Measurements from ENCODE around the gene B3GALT4.

B3GALT4 gene

DNA sequence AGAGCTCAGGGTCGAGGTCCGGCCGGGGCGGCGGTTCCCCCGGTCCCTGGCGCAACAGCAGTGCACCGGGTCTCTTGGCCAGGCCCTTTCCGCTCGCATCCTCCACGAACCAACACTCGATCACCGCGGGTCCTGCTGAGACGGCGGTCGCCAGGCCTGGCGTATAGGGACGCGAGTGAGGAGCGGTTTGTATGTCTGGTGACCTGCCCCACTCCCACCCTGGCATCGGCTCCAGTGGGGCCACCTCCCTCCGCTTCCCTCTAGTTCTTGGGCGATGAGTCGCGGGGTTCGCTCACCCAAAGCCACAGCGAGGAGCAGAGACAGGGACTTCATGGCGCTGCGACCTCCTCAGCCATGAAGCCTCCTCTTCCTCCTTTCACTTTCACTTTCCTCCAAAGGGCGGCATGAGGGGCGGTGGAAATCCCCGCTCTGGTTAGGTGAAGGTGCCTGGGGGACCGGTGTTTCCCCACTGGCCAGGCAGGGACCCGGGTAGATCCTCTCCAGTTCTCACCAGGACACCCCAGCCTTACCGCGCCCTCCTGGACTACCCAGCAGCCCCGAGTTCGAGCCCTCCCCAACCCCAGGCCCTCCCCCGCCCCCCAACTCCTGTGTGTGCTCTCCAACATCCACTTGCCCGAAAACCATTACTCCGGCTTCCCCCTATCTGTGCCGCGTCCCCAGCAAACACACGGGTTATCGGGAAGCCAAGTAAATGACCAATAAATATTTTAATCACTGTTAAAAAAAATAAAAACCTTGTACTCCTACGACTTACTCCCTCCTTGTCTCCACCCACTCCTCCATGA lies 37.0 kb downstream of the B3GALT4 start, which contains the start of gene TAPBP:
Gene TAPBP, minus strand, starts transcription at position 370 of the 806 bp plus-strand sequence. Its CDS starts 37 bp downstream, at position 333.
- peak within 1 kb of the TSS; percentile 87 for H3K4me3 ChIP-seq (ENCODE audit: low read depth, low read length)
- TF ChIP-seq, protein P1, sequence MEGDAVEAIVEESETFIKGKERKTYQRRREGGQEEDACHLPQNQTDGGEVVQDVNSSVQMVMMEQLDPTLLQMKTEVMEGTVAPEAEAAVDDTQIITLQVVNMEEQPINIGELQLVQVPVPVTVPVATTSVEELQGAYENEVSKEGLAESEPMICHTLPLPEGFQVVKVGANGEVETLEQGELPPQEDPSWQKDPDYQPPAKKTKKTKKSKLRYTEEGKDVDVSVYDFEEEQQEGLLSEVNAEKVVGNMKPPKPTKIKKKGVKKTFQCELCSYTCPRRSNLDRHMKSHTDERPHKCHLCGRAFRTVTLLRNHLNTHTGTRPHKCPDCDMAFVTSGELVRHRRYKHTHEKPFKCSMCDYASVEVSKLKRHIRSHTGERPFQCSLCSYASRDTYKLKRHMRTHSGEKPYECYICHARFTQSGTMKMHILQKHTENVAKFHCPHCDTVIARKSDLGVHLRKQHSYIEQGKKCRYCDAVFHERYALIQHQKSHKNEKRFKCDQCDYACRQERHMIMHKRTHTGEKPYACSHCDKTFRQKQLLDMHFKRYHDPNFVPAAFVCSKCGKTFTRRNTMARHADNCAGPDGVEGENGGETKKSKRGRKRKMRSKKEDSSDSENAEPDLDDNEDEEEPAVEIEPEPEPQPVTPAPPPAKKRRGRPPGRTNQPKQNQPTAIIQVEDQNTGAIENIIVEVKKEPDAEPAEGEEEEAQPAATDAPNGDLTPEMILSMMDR (IDR thresholded peaks at IDR 0.05; ENCODE audit: low read depth, low read length) = no peak

DNA sequence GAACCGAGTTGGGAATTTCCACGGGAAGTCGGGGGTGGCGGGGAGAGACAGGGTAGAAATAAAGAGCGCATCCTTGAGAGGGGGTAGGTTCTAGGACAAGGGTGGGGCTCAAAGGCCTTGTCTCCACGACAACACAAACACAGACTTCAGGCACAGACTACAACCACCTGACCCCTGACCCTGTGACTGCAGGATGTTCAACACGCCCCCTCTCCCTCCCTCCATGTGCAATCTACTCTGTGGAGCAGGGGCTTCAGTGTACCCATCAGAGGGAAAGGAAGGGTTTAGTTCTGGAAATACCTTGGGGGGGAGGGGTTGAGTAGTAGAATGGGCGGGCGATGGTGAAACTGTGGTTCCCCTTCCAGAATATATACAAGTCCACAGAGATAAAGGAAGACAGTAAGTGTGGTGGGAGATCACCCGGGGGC lies 37.6 kb downstream of the B3GALT4 start:
- TF ChIP-seq, protein P1 (IDR thresholded peaks at IDR 0.05; ENCODE audit: low read depth, low read length) = no peak
- peak overlapping the region; percentile 87 for H3K4me3 ChIP-seq (ENCODE audit: low read depth, low read length)

DNA sequence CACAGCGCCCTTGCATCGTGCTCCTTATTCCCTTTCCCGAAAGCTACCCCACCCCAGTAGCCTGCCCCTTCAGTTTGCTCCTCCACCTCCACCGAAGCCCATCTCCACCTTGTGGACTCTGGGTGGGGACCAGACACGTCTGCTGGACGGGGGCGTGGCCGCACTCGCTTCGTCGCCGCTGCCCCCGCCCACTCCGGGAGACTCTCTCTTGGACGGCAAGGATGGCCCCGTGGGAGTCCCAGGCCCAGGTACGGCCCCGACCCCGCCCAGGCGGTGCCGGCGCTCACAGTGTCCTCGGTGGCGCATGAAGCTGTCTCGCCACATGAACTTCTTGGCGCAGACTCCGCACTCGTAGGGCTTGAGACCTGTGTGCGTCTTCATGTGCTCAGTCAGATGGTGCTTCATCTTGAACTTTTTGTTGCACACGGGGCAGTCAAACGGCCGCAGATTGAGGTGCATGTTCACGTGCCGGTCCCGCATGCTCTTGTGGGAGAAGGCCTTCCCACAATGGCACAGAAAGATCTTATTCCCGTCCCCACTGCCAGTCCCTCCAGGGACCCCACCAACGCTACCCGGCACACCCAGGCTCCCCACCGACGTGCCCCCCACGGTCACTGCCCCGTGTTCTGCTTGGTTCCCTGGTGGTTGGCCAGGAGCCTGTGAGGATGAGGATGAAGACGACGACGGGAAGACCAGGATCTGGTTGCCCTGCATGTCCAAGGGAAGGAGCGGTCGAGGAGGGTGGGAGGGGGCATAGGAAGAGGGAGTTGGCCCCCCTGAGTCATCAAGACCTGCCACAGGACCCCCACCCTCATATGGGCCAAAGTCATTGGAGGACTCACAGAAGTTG lies 38.2 kb downstream of the B3GALT4 start:
- H3K4me3 ChIP-seq (ENCODE audit: low read depth, low read length) = peak overlapping the region; percentile 87; the same call in 1 of the 2 replicates
- TF ChIP-seq, protein P1 (IDR thresholded peaks at IDR 0.05; ENCODE audit: low read depth, low read length) = no peak

DNA sequence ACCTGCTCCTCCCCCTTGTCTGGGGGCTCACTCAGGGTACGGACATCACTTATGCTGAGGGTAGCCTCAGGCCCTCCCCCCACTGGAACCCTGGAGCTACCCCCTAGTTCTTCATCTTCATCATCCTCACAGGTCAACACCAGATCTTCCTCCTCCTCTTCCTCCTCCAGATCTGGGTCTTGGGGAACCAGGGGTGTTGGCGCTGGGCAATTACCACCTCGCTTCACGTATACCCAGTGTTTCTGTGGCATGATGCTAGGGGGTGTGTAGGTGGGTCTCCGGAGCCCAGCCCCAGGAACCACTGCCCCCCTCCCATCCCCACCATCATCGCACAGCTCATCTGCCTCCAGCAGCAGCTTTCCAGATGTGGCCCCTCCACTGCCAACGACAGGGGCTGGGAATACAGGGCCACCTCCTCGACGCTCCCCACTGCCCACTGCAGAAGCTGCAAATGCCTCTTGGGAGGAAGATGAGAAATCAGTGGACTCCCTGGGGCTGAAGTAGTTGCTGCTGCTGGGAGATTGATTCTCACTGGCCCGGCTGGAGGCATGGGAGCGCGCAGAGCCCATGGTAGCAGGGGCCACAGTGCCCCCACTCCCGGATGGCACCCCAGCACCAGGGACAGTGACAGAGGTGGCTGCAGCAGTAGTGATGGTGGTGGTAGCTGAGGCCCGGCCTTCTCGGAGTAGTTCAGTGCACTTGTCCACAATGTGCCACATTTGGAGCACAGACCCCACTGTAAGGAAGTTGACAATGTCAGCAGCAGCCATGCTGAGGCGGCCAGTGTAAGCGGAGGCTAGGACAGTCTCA lies 39.1 kb downstream of the B3GALT4 start:
- TF ChIP-seq, protein P1 (IDR thresholded peaks at IDR 0.05; ENCODE audit: low read depth, low read length) = no peak

DNA sequence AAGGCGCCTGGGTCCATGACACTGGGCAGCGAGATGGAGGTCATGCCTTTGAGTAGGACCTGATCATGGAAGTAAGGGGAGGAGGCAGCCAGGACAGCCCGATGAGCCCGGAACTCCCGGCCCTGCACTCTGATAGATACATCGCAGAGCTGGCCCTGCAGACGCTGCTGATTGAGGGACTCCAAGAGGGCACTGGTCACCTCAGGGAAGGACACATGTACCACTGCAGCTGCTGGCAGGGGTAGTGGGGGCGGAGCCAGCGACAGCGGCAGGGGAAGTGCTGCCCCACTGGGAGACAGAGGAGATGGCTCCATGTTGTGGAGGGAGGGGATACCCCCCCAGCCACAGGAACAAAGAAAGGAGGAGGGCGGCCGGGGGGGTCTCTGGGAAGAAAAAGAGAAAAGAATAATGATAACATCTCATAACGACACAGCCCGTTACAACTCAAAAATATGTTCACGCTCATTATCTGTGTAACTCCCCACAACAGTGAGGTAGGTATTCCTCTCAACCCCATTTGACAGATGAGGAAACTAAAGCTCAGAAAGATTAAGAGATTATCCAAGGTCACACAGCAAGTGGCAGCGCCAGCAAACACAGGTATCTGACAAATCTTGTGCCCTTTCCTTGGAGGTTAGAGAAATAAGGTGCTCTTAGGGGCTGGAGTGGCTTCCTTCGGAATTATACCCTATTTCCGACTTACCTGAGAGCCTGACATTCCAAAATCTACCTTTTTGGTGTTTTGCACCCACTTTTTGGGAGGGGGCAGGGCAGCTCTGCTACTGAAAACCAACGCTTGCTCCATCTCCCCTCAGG lies 39.9 kb downstream of the B3GALT4 start:
- H3K4me3 ChIP-seq (ENCODE audit: low read depth, low read length) = peak overlapping the region; percentile 52
- TF ChIP-seq, protein P1 (IDR thresholded peaks at IDR 0.05; ENCODE audit: low read depth, low read length) = no peak

More for the DNA sequence above, 39.1 kb downstream of the B3GALT4 start:
- H3K4me3 ChIP-seq (ENCODE audit: low read depth, low read length) = no peak overlapping the region

DNA sequence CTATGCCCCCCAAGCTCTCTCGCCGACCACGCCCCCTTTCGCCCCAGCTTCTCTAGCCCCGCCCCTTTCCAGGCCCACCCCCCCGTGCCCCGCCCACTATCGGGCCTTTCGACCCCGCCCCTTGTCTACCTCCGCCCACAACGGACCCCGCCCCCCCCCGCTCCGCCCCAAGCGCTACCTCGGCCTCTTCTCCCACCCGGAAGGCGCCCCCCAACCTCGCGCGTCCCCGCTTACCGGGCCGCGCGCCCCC lies 40.4 kb downstream of the B3GALT4 start:
- H3K4me3 ChIP-seq (ENCODE audit: low read depth, low read length) = peak overlapping the region; percentile 64
- TF ChIP-seq, protein P1 (IDR thresholded peaks at IDR 0.05; ENCODE audit: low read depth, low read length) = no peak
